ENCODE measurements around the gene RBPJ.

Gene RBPJ

DNA sequence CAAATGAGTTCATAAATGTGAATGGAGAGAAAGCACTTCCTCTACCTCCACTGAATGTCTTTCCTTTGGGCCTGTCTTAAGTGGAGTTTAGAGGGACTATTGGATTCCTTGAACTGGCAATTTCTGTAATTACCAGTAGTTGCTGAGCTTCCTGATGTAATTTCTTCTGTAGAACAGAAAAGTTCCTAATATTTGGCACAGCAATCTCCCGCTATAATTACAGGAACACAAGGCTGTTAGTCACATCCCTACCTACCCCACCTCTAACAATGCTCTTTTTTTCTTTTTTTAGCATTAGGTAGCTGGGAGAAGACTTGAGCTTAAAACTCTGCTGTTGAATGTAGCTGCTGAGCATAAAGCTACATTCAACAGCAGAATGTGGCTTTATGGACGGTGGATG lies 24.8 kb upstream of the RBPJ start:
- H3K79me2 ChIP-seq (ENCODE audit: low read length), result no peaks in the 10 kb centered on the region
- DNase-seq, result no peak
- H4K20me1 ChIP-seq (ENCODE audit: insufficient read depth, low read length), result no peaks in the 10 kb centered on the region
- no peak overlapping the region for H3K9ac ChIP-seq (ENCODE audit: low read length)
- H3K9me2 ChIP-seq (replicated peaks; ENCODE audit: insufficient read depth, low read length), result no peaks in the 10 kb centered on the region
- no peak overlapping the region for H2AFZ ChIP-seq (ENCODE audit: low read length)
- H3K4me2 ChIP-seq (ENCODE audit: low read depth, low read length), result no peak overlapping the region
- TF ChIP-seq EZH2phosphoT487 (IDR thresholded peaks at IDR 0.05; ENCODE audit: low read length) (no peak), EZH2 (optimal IDR thresholded peaks at IDR 0.05; ENCODE audit: low read depth, low read length) (no peak), CTCF (IDR thresholded peaks at IDR 0.05; ENCODE audit: low read length) (no peak)
- peaks cover 11% of the 10 kb centered on the region; the same call in 1 of the 2 replicates for H3K4me1 ChIP-seq (ENCODE audit: low read length)
- H3K27ac ChIP-seq (ENCODE audit: low read length), result no peak overlapping the region
- no peaks in the 10 kb centered on the region for H3F3A ChIP-seq (ENCODE audit: insufficient read depth, low read length)
- no peaks in the 10 kb centered on the region for H3K36me3 ChIP-seq (replicated peaks; ENCODE audit: insufficient read depth, low read length)
- H3K27me3 ChIP-seq (replicated peaks; ENCODE audit: insufficient read depth, low read length), result no peaks in the 10 kb centered on the region
- H3K9me3 ChIP-seq (replicated peaks; ENCODE audit: insufficient read depth, low read length), result no peaks in the 10 kb centered on the region
- H3K4me3 ChIP-seq (ENCODE audit: low read length), result no peak overlapping the region

GRCh38 chr4:26296514-26296913 lies 24.3 kb upstream of the RBPJ start:
- H3F3A ChIP-seq (ENCODE audit: insufficient read depth, low read length), result no peaks in the 10 kb centered on the region
- no peaks in the 10 kb centered on the region for H4K20me1 ChIP-seq (ENCODE audit: insufficient read depth, low read length)
- H2AFZ ChIP-seq (ENCODE audit: low read length), result no peak overlapping the region
- H3K36me3 ChIP-seq (replicated peaks; ENCODE audit: insufficient read depth, low read length), result no peaks in the 10 kb centered on the region
- H3K9me3 ChIP-seq (replicated peaks; ENCODE audit: insufficient read depth, low read length), result no peaks in the 10 kb centered on the region
- no peak overlapping the region for H3K4me2 ChIP-seq (ENCODE audit: low read depth, low read length)
- H3K79me2 ChIP-seq (ENCODE audit: low read length), result no peaks in the 10 kb centered on the region
- H3K9me2 ChIP-seq (replicated peaks; ENCODE audit: insufficient read depth, low read length), result no peaks in the 10 kb centered on the region
- H3K27ac ChIP-seq (ENCODE audit: low read length), result no peak overlapping the region
- no peak overlapping the region for H3K4me3 ChIP-seq (ENCODE audit: low read length)
- TF ChIP-seq EZH2phosphoT487 (IDR thresholded peaks at IDR 0.05; ENCODE audit: low read length) (no peak), EZH2 (optimal IDR thresholded peaks at IDR 0.05; ENCODE audit: low read depth, low read length) (no peak), CTCF (IDR thresholded peaks at IDR 0.05; ENCODE audit: low read length) (no peak)
- H3K9ac ChIP-seq (ENCODE audit: low read length), result no peak overlapping the region
- no peaks in the 10 kb centered on the region for H3K27me3 ChIP-seq (replicated peaks; ENCODE audit: insufficient read depth, low read length)
- peaks cover 11% of the 10 kb centered on the region; the same call in 1 of the 2 replicates for H3K4me1 ChIP-seq (ENCODE audit: low read length)
- no peak for DNase-seq

DNA sequence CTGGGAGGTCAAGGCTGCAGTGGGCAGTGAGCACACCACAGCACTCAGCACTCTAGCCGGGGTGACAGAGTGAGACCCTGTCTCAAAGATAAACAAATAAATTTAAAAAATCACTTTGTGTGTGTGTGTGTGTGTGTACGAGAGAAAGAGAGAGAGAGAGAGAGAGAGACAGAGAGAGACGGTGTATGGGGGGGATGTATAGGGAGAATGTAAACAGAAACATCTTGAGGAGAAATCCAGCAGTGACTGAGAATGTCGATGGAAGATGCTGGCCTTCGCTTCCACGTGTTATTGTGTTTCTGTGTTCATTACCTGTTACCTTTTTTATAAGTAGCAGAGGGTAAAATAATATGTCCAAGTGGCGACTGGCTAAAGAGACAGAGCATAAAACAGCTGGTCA lies 23.6 kb upstream of the RBPJ start:
- H3K79me2 ChIP-seq (ENCODE audit: low read length), result no peaks in the 10 kb centered on the region
- H3K27ac ChIP-seq (ENCODE audit: low read length), result no peak overlapping the region
- H3K4me1 ChIP-seq (ENCODE audit: low read length), result peaks cover 11% of the 10 kb centered on the region; the same call in 1 of the 2 replicates
- H3K9me3 ChIP-seq (replicated peaks; ENCODE audit: insufficient read depth, low read length), result no peaks in the 10 kb centered on the region
- H3K4me2 ChIP-seq (ENCODE audit: low read depth, low read length), result no peak overlapping the region
- TF ChIP-seq EZH2phosphoT487 (IDR thresholded peaks at IDR 0.05; ENCODE audit: low read length), result no peak
- no peak for TF ChIP-seq EZH2 (optimal IDR thresholded peaks at IDR 0.05; ENCODE audit: low read depth, low read length)
- TF ChIP-seq CTCF (IDR thresholded peaks at IDR 0.05; ENCODE audit: low read length), result no peak
- no peaks in the 10 kb centered on the region for H4K20me1 ChIP-seq (ENCODE audit: insufficient read depth, low read length)
- no peaks in the 10 kb centered on the region for H3K36me3 ChIP-seq (replicated peaks; ENCODE audit: insufficient read depth, low read length)
- H3K9me2 ChIP-seq (replicated peaks; ENCODE audit: insufficient read depth, low read length), result no peaks in the 10 kb centered on the region
- no peak overlapping the region for H3K9ac ChIP-seq (ENCODE audit: low read length)
- H2AFZ ChIP-seq (ENCODE audit: low read length), result no peak overlapping the region
- H3F3A ChIP-seq (ENCODE audit: insufficient read depth, low read length), result no peaks in the 10 kb centered on the region
- no peaks in the 10 kb centered on the region for H3K27me3 ChIP-seq (replicated peaks; ENCODE audit: insufficient read depth, low read length)
- no peak for DNase-seq
- no peak overlapping the region for H3K4me3 ChIP-seq (ENCODE audit: low read length)

Data from MM.1S (cell line).